SK-N-SH treated with all-trans-retinoic acid at 6 μM for 48 hours (cell line): ENCODE data around the gene TWIST1.

Experiments
- ATAC-seq: fragments of 200-7000 bp; cut with Tn5 transposase; 3 replicates; pipeline ENCODE4 v1.9.1; 2020; ENCODE audit warnings: mild to moderate bottlenecking, moderate library complexity
- ARNTL ChIP-seq: fragments of 450-650 bp; formaldehyde crosslinking; IDR thresholded peaks from 2 replicates; pipeline ENCODE4 v1.5.0; 2020; ENCODE audit warnings: low read depth, mild to moderate bottlenecking, moderate library complexity, borderline replicate concordance
- BACH2 ChIP-seq: fragments of 250-450 bp; sonication (Bioruptor Pico); IDR thresholded peaks from 2 replicates; pipeline ENCODE4 v1.9.0; 2021; ENCODE audit warnings: mild to moderate bottlenecking, borderline replicate concordance
- CSDC2 ChIP-seq: fragments of 250-450 bp; sonication (Bioruptor Pico); IDR thresholded peaks from 2 replicates; pipeline ENCODE4 v1.5.0; 2020; ENCODE audit warnings: mild to moderate bottlenecking, moderate library complexity
- ESRRG ChIP-seq: fragments of 250-450 bp; sonication (Bioruptor Pico); IDR thresholded peaks from 2 replicates; pipeline ENCODE4 v1.6.1; 2021; ENCODE audit warnings: mild to moderate bottlenecking
- GLIS3 ChIP-seq: fragments of 250-450 bp; sonication (Bioruptor Pico); IDR thresholded peaks from 2 replicates; pipeline ENCODE4 v1.5.0; 2020; ENCODE audit warnings: mild to moderate bottlenecking, moderate library complexity
- ISL1 ChIP-seq: fragments of 250-450 bp; sonication (Bioruptor Pico); IDR thresholded peaks from 2 replicates; pipeline ENCODE4 v2.1.2; 2022; ENCODE audit warnings: mild to moderate bottlenecking, moderate library complexity
- OSR1 ChIP-seq: fragments of 250-450 bp; sonication (Bioruptor Pico); IDR thresholded peaks from 2 replicates; pipeline ENCODE4 v1.8.0; 2022; ENCODE audit warnings: moderate library complexity, mild to moderate bottlenecking, inconsistent platforms
- PATZ1 ChIP-seq: fragments of 250-450 bp; sonication (Bioruptor Pico); IDR thresholded peaks from 2 replicates; pipeline ENCODE4 v1.8.0; 2020; ENCODE audit warnings: mild to moderate bottlenecking, moderate library complexity, borderline replicate concordance
- PPARA ChIP-seq: fragments of 250-450 bp; sonication (Bioruptor Pico); IDR thresholded peaks from 2 replicates; pipeline ENCODE4 v1.5.0; 2020; ENCODE audit warnings: mild to moderate bottlenecking, borderline replicate concordance
- RARB ChIP-seq: fragments of 250-450 bp; sonication (Bioruptor Pico); IDR thresholded peaks from 2 replicates; pipeline ENCODE4 v1.8.0; 2021; ENCODE audit warnings: mild to moderate bottlenecking, moderate library complexity
- SNAI2 ChIP-seq: fragments of 250-450 bp; sonication (Bioruptor Pico); IDR thresholded peaks from 2 replicates; pipeline ENCODE4 v1.5.0; 2020; ENCODE audit warnings: mild to moderate bottlenecking, moderate library complexity
- TCF4 ChIP-seq: fragments of 250-450 bp; sonication (Bioruptor Pico); IDR thresholded peaks from 2 replicates; pipeline ENCODE4 v1.8.0; 2021; ENCODE audit warnings: mild to moderate bottlenecking, moderate library complexity, borderline replicate concordance
- TOX ChIP-seq: fragments of 250-450 bp; sonication (Bioruptor Pico); IDR thresholded peaks from 2 replicates; pipeline ENCODE4 v1.8.0; 2021; ENCODE audit warnings: mild to moderate bottlenecking, moderate library complexity, borderline replicate concordance
- TSHZ2 ChIP-seq: fragments of 250-450 bp; sonication (Bioruptor Pico); IDR thresholded peaks from 2 replicates; pipeline ENCODE4 v1.5.0; 2020; ENCODE audit warnings: mild to moderate bottlenecking, moderate library complexity
- ZFP3 ChIP-seq: fragments of 250-450 bp; sonication (Bioruptor Pico); IDR thresholded peaks from 2 replicates; pipeline ENCODE4 v1.5.0; 2020; ENCODE audit warnings: mild to moderate bottlenecking, moderate library complexity
- ZFP30 ChIP-seq: fragments of 450-650 bp; formaldehyde crosslinking; IDR thresholded peaks from 2 replicates; pipeline ENCODE4 v1.5.0; 2022; ENCODE audit warnings: mild to moderate bottlenecking, moderate library complexity
- ZNF565 ChIP-seq: fragments of 450-650 bp; formaldehyde crosslinking; conservative IDR thresholded peaks from 2 replicates; pipeline ENCODE4 v1.5.0; 2020; ENCODE audit warnings: low read depth, mild to moderate bottlenecking, moderate library complexity
- ZNF70 ChIP-seq: fragments of 450-650 bp; formaldehyde crosslinking; IDR thresholded peaks from 2 replicates; pipeline ENCODE4 v1.5.0; 2020; ENCODE audit warnings: mild to moderate bottlenecking, moderate library complexity
- ZNF8 ChIP-seq: fragments of 450-650 bp; formaldehyde crosslinking; IDR thresholded peaks from 2 replicates; pipeline ENCODE4 v1.5.0; 2020; ENCODE audit warnings: mild to moderate bottlenecking, moderate library complexity

Gene TWIST1

GRCh38 chr7:19106241-19107080 is 11.0 kb downstream of the TWIST1 start:
- TF ChIP-seq SNAI2 (CRISPR knock-in tag) (no peak; the same call in 1 of the 2 replicates), TSHZ2 (CRISPR knock-in tag) (peak; percentile 38; the same call in 1 of the 2 replicates), CSDC2 (CRISPR knock-in tag) (0 out of 2 replicates have a peak, but pooled peaks have one; percentile 21), PATZ1 (CRISPR knock-in tag) (no peak), ZNF8 (CRISPR knock-in tag) (0 out of 2 replicates have a peak, but pooled peaks have one; percentile 16), ESRRG (0 out of 2 replicates have a peak, but pooled peaks have one; percentile 15), GLIS3 (no peak), BACH2 (CRISPR knock-in tag) (0 out of 2 replicates have a peak, but pooled peaks have one; percentile 40)
- ATAC-seq: peak; percentile 8

- no peak for ATAC-seq
Measured at GRCh38 chr7:19105546-19105945, 11.9 kb downstream of the TWIST1 start.

GRCh38 chr7:19104811-19105210 is 12.6 kb downstream of the TWIST1 start:
- ATAC-seq: no peak

More at GRCh38 chr7:19105546-19105945, 11.9 kb downstream of the TWIST1 start:
- no peak for TF ChIP-seq TOX (CRISPR knock-in tag)
- TF ChIP-seq ZNF70 (CRISPR knock-in tag): no peak
- no peak for TF ChIP-seq ZNF565 (CRISPR knock-in tag)

GRCh38 chr7:19102884-19103283 is 14.6 kb downstream of the TWIST1 start:
- ATAC-seq: no peak
- no peak for TF ChIP-seq OSR1 (CRISPR knock-in tag)

More at GRCh38 chr7:19104811-19105210, 12.6 kb downstream of the TWIST1 start:
- TF ChIP-seq BACH2 (CRISPR knock-in tag) (no peak), PATZ1 (CRISPR knock-in tag) (no peak), PPARA (CRISPR knock-in tag) (no peak), OSR1 (CRISPR knock-in tag) (no peak), SNAI2 (CRISPR knock-in tag) (no peak), CSDC2 (CRISPR knock-in tag) (no peak), ESRRG (no peak)

GRCh38 chr7:19101909-19102308 is 15.5 kb downstream of the TWIST1 start:
- peak; percentile 9 for ATAC-seq
- TF ChIP-seq ARNTL (CRISPR knock-in tag) (no peak), TSHZ2 (CRISPR knock-in tag) (no peak), PPARA (CRISPR knock-in tag) (no peak), TCF4 (peak; percentile 42; the same call in 1 of the 2 replicates), SNAI2 (CRISPR knock-in tag) (no peak), PATZ1 (CRISPR knock-in tag) (no peak), ZFP30 (CRISPR knock-in tag) (no peak), ESRRG (no peak), ZFP3 (CRISPR knock-in tag) (no peak), ISL1 (CRISPR knock-in tag) (0 out of 2 replicates have a peak, but pooled peaks have one; percentile 15), BACH2 (CRISPR knock-in tag) (no peak), ZNF70 (CRISPR knock-in tag) (no peak), RARB (CRISPR knock-in tag) (no peak)
